ENCODE results near the gene HIVEP3.

DNA sequence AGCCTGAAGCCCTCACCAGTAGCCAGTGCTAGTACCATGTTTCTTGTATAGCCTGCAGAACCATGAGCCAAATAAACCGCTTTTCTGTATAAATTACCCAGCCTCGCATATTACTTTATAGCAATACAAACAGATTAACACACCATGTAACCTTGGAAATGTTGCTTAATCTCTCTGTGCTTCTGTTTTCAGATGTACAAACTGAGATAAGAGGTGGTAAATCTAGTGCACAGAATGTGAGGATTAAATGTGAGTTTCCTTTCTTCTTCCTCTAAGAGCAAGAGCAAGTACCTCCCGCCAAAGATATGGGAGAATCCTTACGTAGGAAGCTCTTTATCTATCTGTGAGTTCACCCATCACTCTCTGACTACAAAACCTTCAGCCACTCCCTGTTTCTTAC lies 128.4 kb downstream of the HIVEP3 start:
- TF ChIP-seq, protein P1, sequence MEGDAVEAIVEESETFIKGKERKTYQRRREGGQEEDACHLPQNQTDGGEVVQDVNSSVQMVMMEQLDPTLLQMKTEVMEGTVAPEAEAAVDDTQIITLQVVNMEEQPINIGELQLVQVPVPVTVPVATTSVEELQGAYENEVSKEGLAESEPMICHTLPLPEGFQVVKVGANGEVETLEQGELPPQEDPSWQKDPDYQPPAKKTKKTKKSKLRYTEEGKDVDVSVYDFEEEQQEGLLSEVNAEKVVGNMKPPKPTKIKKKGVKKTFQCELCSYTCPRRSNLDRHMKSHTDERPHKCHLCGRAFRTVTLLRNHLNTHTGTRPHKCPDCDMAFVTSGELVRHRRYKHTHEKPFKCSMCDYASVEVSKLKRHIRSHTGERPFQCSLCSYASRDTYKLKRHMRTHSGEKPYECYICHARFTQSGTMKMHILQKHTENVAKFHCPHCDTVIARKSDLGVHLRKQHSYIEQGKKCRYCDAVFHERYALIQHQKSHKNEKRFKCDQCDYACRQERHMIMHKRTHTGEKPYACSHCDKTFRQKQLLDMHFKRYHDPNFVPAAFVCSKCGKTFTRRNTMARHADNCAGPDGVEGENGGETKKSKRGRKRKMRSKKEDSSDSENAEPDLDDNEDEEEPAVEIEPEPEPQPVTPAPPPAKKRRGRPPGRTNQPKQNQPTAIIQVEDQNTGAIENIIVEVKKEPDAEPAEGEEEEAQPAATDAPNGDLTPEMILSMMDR (IDR thresholded peaks at IDR 0.05) = no peak
- no peak for TF ChIP-seq EZH2 (IDR thresholded peaks at IDR 0.05)
- no peak for TF ChIP-seq EZH2phosphoT487 (IDR thresholded peaks at IDR 0.05)
